PFSK-1 (cell line): ENCODE measurements around the gene PTPN7.

Experiments used
- FOXP2 ChIP-seq: optimal IDR thresholded peaks from 2 replicates; pipeline ENCODE3; 2011; ENCODE audit warnings: borderline replicate concordance, control low read depth, inconsistent platforms; ENCODE audit not compliant: insufficient read depth; ENCODE audit errors: extremely low read length, extremely low read depth
- POLR2AphosphoS5 ChIP-seq: IDR thresholded peaks from 2 replicates; pipeline ENCODE4 v1.6.1; 2012; ENCODE audit warnings: low read depth, mild to moderate bottlenecking, control low read depth, low read length, moderate library complexity
- REST ChIP-seq, 2 experiments: IDR thresholded peaks; 2 replicates each; pipeline versions ENCODE4 v1.6.1 to v1.8.0; 2011 to 2012; ENCODE audit warnings: low read depth in 2 of 2, low read length in 2 of 2, control low read depth in 1 of 2, inconsistent platforms in 1 of 2, mild to moderate bottlenecking in 1 of 2, moderate library complexity in 1 of 2; ENCODE audit not compliant: insufficient read depth in 1 of 2
- SIN3A ChIP-seq: IDR thresholded peaks from 2 replicates; pipeline ENCODE4 v1.6.1; 2012; ENCODE audit warnings: mild to moderate bottlenecking, low read length, moderate library complexity, borderline replicate concordance; ENCODE audit not compliant: insufficient read depth
- TAF1 ChIP-seq: IDR thresholded peaks from 2 replicates; pipeline ENCODE4 v1.6.1; 2012; ENCODE audit warnings: low read length, control low read depth, borderline replicate concordance; ENCODE audit not compliant: insufficient read depth

- TF ChIP-seq REST (IDR thresholded peaks at IDR 0.05; ENCODE audit: insufficient read depth in 1 of 2, low read depth in 2 of 2, low read length in 2 of 2) = no peak
- TF ChIP-seq TAF1 = no peak
- TF ChIP-seq SIN3A = no peak
- TF ChIP-seq POLR2AphosphoS5 = no peak
- no peak for TF ChIP-seq FOXP2
Measured at GRCh38 chr1:202200112-202200548, 39.7 kb upstream of the PTPN7 start.
